H1 (cell line): Measurements from ENCODE around the gene TMBIM1. TPM values are rescaled to one million over a fixed set of nuclear protein-coding genes. Genes with fewer than 3 reads are reported as not detected.

Experiments
- CTCF ChIA-PET: fragments of 300-600 bp; sonication (Branson Sonifier 250); formaldehyde crosslinking; loops from one replicate; lab custom pipeline; 2021; ENCODE audit not compliant: partially characterized antibody; lab: Charles Lee
- POLR2A ChIA-PET: fragments of 300-600 bp; sonication (Branson Sonifier 250); formaldehyde crosslinking; loops from one replicate; lab custom pipeline; 2021; ENCODE audit warnings: inconsistent platforms; ENCODE audit not compliant: partially characterized antibody; lab: Charles Lee
- DNase-seq, 2 experiments: peaks; one replicate each; pipeline versions ENCODE4 v3.0.0 to v3.0.0-alpha.2; 2010 to 2022; ENCODE audit warnings: low spot score in 2 of 2, low read depth in 1 of 2, mixed read lengths in 1 of 2
- FAIRE-seq: peaks from 2 replicates; lab custom pipeline; 2011; peaks lifted over from hg19 to GRCh38; lab: Jason Lieb, UNC
- H2AFZ ChIP-seq: 2 replicates; pipeline ENCODE4 v1.8.1; 2012; ENCODE audit warnings: low read length, inconsistent platforms
- H2AK5ac ChIP-seq: 2 replicates; pipeline ENCODE4 v1.6.1; 2013; ENCODE audit warnings: low read depth, low read length
- H2BK120ac ChIP-seq: replicated peaks from 2 replicates; pipeline ENCODE3; 2013; ENCODE audit warnings: low read depth, low read length, inconsistent platforms
- H2BK12ac ChIP-seq: 2 replicates; pipeline ENCODE4 v1.6.1; 2013; ENCODE audit warnings: low read depth, low read length
- H2BK15ac ChIP-seq: 2 replicates; pipeline ENCODE4 v1.6.1; 2013; ENCODE audit warnings: low read length
- H2BK20ac ChIP-seq: 2 replicates; pipeline ENCODE4 v1.6.1; 2013; ENCODE audit warnings: low read length
- H2BK5ac ChIP-seq: 2 replicates; pipeline ENCODE4 v1.6.1; 2013; ENCODE audit warnings: low read depth, low read length
- H3K14ac ChIP-seq: 2 replicates; pipeline ENCODE4 v1.6.1; 2013; ENCODE audit warnings: inconsistent platforms; ENCODE audit not compliant: insufficient read length
- H3K18ac ChIP-seq: 2 replicates; pipeline ENCODE4 v1.6.1; 2013; ENCODE audit warnings: low read length; ENCODE audit errors: extremely low read depth
- H3K23ac ChIP-seq: 2 replicates; pipeline ENCODE4 v1.6.1; 2013; ENCODE audit warnings: inconsistent platforms; ENCODE audit not compliant: insufficient read length
- H3K23me2 ChIP-seq: 2 replicates; pipeline ENCODE4 v1.6.1; 2013; ENCODE audit warnings: low read depth, low read length
- H3K27ac ChIP-seq: 2 replicates; pipeline ENCODE4 v1.6.1; 2011; ENCODE audit warnings: low read depth, low read length, inconsistent platforms
- H3K27me3 ChIP-seq, 4 experiments: replicated peaks in 1 of 4; 1 replicate in 1 of 4; 2 replicates in 3 of 4; pipeline versions ENCODE4 v1.6.1 to v1.8.1; 2011 to 2013; ENCODE audit warnings: low read length in 3 of 4, mild to moderate bottlenecking in 3 of 4, inconsistent platforms in 2 of 4, mixed read lengths in 2 of 4, moderate library complexity in 1 of 4; ENCODE audit not compliant: control insufficient read depth in 3 of 4, insufficient read depth in 3 of 4; ENCODE audit errors: extremely low read depth in 1 of 4
- H3K36me3 ChIP-seq, 4 experiments: 2 replicates each; pipeline versions ENCODE4 v1.6.1 to v1.8.1; 2011 to 2013; ENCODE audit warnings: mild to moderate bottlenecking in 4 of 4, low read length in 3 of 4, moderate library complexity in 2 of 4, control low read depth in 1 of 4, inconsistent platforms in 1 of 4; ENCODE audit not compliant: insufficient read depth in 4 of 4, control insufficient read depth in 2 of 4
- H3K4ac ChIP-seq: replicated peaks from 2 replicates; pipeline ENCODE3; 2013; ENCODE audit warnings: low read length, low read depth, mixed read lengths, inconsistent platforms; ENCODE audit not compliant: insufficient read length
- H3K4me1 ChIP-seq, 4 experiments: replicated peaks in 1 of 4; 1 replicate in 1 of 4; 2 replicates in 3 of 4; pipeline versions ENCODE4 v1.6.1 to v1.8.1; 2011 to 2013; ENCODE audit warnings: low read length in 3 of 4, inconsistent platforms in 2 of 4, mixed read lengths in 1 of 4; ENCODE audit not compliant: insufficient read depth in 4 of 4, control insufficient read depth in 3 of 4
- H3K4me2 ChIP-seq, 2 experiments: 2 replicates each; pipeline versions ENCODE4 v1.6.1 to v1.8.1; 2011 to 2013; ENCODE audit warnings: low read depth in 2 of 2, low read length in 2 of 2, control low read depth in 1 of 2, inconsistent platforms in 1 of 2, mild to moderate bottlenecking in 1 of 2; ENCODE audit not compliant: insufficient read depth in 1 of 2
- H3K4me3 ChIP-seq, 4 experiments: fragments of 200-600, 300-600 bp in 1 of 4; sonication (generic), shearing (Covaris generic), sonication (Bioruptor Twin) in 1 of 4; 2 replicates each; pipeline versions ENCODE4 v1.5.1 to v1.8.1; 2011 to 2016; ENCODE audit warnings: low read length in 4 of 4, low read depth in 3 of 4, control low read depth in 2 of 4, inconsistent platforms in 2 of 4, mild to moderate bottlenecking in 2 of 4, mixed read lengths in 1 of 4, moderate library complexity in 1 of 4; ENCODE audit not compliant: insufficient read depth in 2 of 4; ENCODE audit errors: extremely low read depth in 1 of 4
- H3K56ac ChIP-seq: replicated peaks from 2 replicates; pipeline ENCODE3; 2013; ENCODE audit warnings: low read depth, mild to moderate bottlenecking, mixed read lengths, low read length, inconsistent platforms; ENCODE audit not compliant: insufficient read length
- H3K79me1 ChIP-seq: 2 replicates; pipeline ENCODE4 v1.6.1; 2013; ENCODE audit warnings: low read depth, low read length, control low read depth
- H3K79me2 ChIP-seq, 2 experiments: 2 replicates each; pipeline versions ENCODE4 v1.6.1 to v1.8.1; 2012 to 2013; ENCODE audit warnings: low read length in 2 of 2, mild to moderate bottlenecking in 2 of 2, inconsistent platforms in 1 of 2; ENCODE audit not compliant: insufficient read depth in 2 of 2, control insufficient read depth in 1 of 2
- H3K9ac ChIP-seq, 4 experiments: replicated peaks in 1 of 4; 1 replicate in 1 of 4; 2 replicates in 3 of 4; pipeline versions ENCODE4 v1.6.1 to v1.8.1; 2011 to 2013; ENCODE audit warnings: low read depth in 3 of 4, low read length in 3 of 4, control low read depth in 2 of 4, mild to moderate bottlenecking in 2 of 4, moderate library complexity in 2 of 4, inconsistent platforms in 1 of 4; ENCODE audit errors: extremely low read depth in 1 of 4
- H3K9me3 ChIP-seq, 2 experiments: 2 replicates each; pipeline versions ENCODE4 v1.6.1 to v1.8.1; 2012 to 2013; ENCODE audit warnings: mild to moderate bottlenecking in 2 of 2, moderate library complexity in 2 of 2, control low read depth in 1 of 2, inconsistent platforms in 1 of 2, low read depth in 1 of 2, low read length in 1 of 2, mixed read lengths in 1 of 2; ENCODE audit not compliant: insufficient read depth in 2 of 2
- H4K20me1 ChIP-seq, 2 experiments: replicated peaks in 1 of 2; 2 replicates each; pipeline versions ENCODE3 to v1.8.1; 2011 to 2013; ENCODE audit warnings: inconsistent platforms in 2 of 2, low read length in 2 of 2, mild to moderate bottlenecking in 1 of 2; ENCODE audit not compliant: insufficient read depth in 2 of 2, control insufficient read depth in 1 of 2
- H4K5ac ChIP-seq: 2 replicates; pipeline ENCODE4 v1.6.1; 2013; ENCODE audit warnings: low read length, low read depth, mixed read lengths, inconsistent platforms; ENCODE audit not compliant: insufficient read length
- H4K8ac ChIP-seq: 2 replicates; pipeline ENCODE4 v1.8.0; 2013; ENCODE audit warnings: mild to moderate bottlenecking, moderate library complexity, low read length, inconsistent platforms; ENCODE audit not compliant: insufficient read depth; ENCODE audit errors: extremely low read depth
- H4K91ac ChIP-seq: replicated peaks from 2 replicates; pipeline ENCODE3; 2013; ENCODE audit warnings: low read length, mixed read lengths, inconsistent platforms; ENCODE audit not compliant: insufficient read length
- WGBS, 2 experiments: shearing (Covaris generic) in 1 of 2; methylation state at CpG; one replicate each; pipeline versions ENCODE4 v1.1.6 to v1.1.7; 2013 to 2015; ENCODE audit warnings: low lambda C conversion rate in 2 of 2, mixed read lengths in 2 of 2, inconsistent platforms in 1 of 2, low coverage in 1 of 2, missing lambda C conversion rate in 1 of 2; ENCODE audit not compliant: insufficient replicate concordance in 2 of 2, insufficient coverage in 1 of 2, insufficient read length in 1 of 2; ENCODE audit errors: extremely low coverage in 1 of 2, missing lambda C conversion rate in 1 of 2; 5-methylcytosine and 5-hydroxymethylcytosine counted together
- polyA plus RNA-seq, 7 experiments: library from polyadenylated mRNA; depleted of rRNA in 3 of 7; stranded (reverse) in 5 of 7; unstranded in 2 of 7; fragments of >200 nt in 5 of 7; fragments of 200-250 nt in 2 of 7; gene quantifications; 1 replicate in 5 of 7; 2 replicates in 1 of 7; 4 replicates in 1 of 7; pipeline versions ENCODE4 v1.2.1 to v1.2.3, GENCODE V29; 2011 to 2013; ENCODE audit warnings: missing spikeins in 2 of 7, mixed read lengths in 2 of 7
- total RNA-seq: library from RNA; stranded (reverse); fragmentation: NEBNext Ultra II Directional; extraction: Animal tissue kit (Norgen Biotek cat#: 25700); gene quantifications from 2 replicates; pipeline ENCODE4 v1.2.1, GENCODE V29; 2021

Gene TMBIM1
- total and polyA plus RNA-seq, 2 of the 8 experiments (the other 6 are each of a cell fraction or from before 2014, with no cell fraction given) = 22.1 to 36.8 TPM

DNA sequence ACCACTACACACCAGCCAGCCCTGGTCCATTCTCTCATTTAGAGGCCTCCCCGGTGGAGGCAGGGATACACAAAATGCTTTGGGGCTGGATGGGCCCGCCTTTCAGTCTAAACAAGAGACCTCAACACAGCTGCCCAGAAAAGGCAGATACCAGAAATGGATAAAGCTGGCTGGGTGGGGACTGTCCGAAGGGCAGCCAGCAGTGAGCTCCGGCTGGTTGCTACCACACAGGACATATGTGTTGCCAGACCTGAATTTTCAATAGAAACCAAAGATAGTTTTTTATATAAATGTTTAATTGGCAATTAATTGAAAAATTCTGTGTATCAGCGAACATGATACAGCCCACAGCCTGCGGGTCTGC, 30.1 kb downstream of the TMBIM1 start:
- H4K8ac ChIP-seq = no peak overlapping the region
- H3K79me2 ChIP-seq = no peaks in the 10 kb centered on the region
- H4K20me1 ChIP-seq = peaks cover 0 to 14% of the 10 kb centered on the region in 2 experiments
- H3K4me1 ChIP-seq = peaks cover 3 to 22% (median 15%) of the 10 kb centered on the region in 4 experiments
- H2AK5ac ChIP-seq = no peak overlapping the region
- ChIA-PET POLR2A (interaction anchor here (0.9 to 3.7 kb wide), 4 partner anchors 9 to 306 kb away, joined by 3 to 29 read pairs (median 5); partner anchors contain the start of genes AAMP, PNKD and USP37), CTCF (interaction anchor here (0.6 to 9.0 kb wide), 3 partner anchors 11 to 188 kb away, joined by 3 to 81 read pairs (median 4); partner anchors contain the start of genes AAMP and PNKD)
- H4K5ac ChIP-seq = no peak overlapping the region
- H2BK5ac ChIP-seq = no peak overlapping the region; the same call in 1 of the 2 replicates
- no peaks in the 10 kb centered on the region for H3K23me2 ChIP-seq
- H3K14ac ChIP-seq = no peak overlapping the region
- no peak overlapping the region for H3K4ac ChIP-seq
- no peak overlapping the region for H2BK20ac ChIP-seq
- H2AFZ ChIP-seq = no peak overlapping the region
- no peak for DNase-seq
- WGBS, 2 experiments = 93% methylated on average over 6 of the region's 6 CpGs; no CpG with 5 or more reads in 1 of the 2 experiments
- H3K79me1 ChIP-seq = no peaks in the 10 kb centered on the region; the same call in 1 of the 2 replicates
- H2BK12ac ChIP-seq = no peak overlapping the region
- no peak overlapping the region for H2BK15ac ChIP-seq
- H3K9ac ChIP-seq = no peak overlapping the region
- no peak overlapping the region for H3K18ac ChIP-seq
- no peak overlapping the region for H3K4me3 ChIP-seq
- H4K91ac ChIP-seq = no peak overlapping the region
- H3K23ac ChIP-seq = no peak overlapping the region
- no peaks in the 10 kb centered on the region for H3K27me3 ChIP-seq
- no peaks in the 10 kb centered on the region for H3K9me3 ChIP-seq
- H3K36me3 ChIP-seq = peaks cover 15 to 35% (median 20%) of the 10 kb centered on the region in 4 experiments; a peak in 7 of 8 replicates
- H3K4me2 ChIP-seq = no peak overlapping the region
- no peak overlapping the region for H3K27ac ChIP-seq
- H3K56ac ChIP-seq = no peak overlapping the region
- no peak overlapping the region for H2BK120ac ChIP-seq
- FAIRE-seq = no peak
